Ovary (tissue), 9 donors: ENCODE measurements around the gene TMCO6. TPM values are rescaled to one million over a fixed set of nuclear protein-coding genes. Genes with fewer than 3 reads are reported as not detected.

ENCODE experiments used
- DNase-seq, 5 donors: peaks; one replicate each; pipeline ENCODE4 v3.0.0-alpha.2; 2019 to 2020
- H3K27ac ChIP-seq, 2 donors: fragments of 200-600 bp; one replicate each; pipeline versions ENCODE4 v1.5.1 to v1.8.0; 2019 to 2022
- H3K27me3 ChIP-seq: fragments of 200-600 bp; one replicate; pipeline ENCODE4 v1.8.0; 2022
- H3K36me3 ChIP-seq: fragments of 200-600 bp; sonication (generic); one replicate; pipeline ENCODE4 v1.5.1; 2019
- H3K4me1 ChIP-seq: one replicate; pipeline ENCODE4 v1.8.1; 2013; ENCODE audit warnings: mild to moderate bottlenecking, moderate library complexity; ENCODE audit not compliant: insufficient read depth
- H3K4me3 ChIP-seq: fragments of 200-600 bp; sonication (generic); one replicate; pipeline ENCODE4 v1.5.1; 2017
- H3K9me3 ChIP-seq, 2 donors: fragments of 200-600 bp in 1 of 2; sonication (generic) in 1 of 2; one replicate each; pipeline versions ENCODE4 v1.5.1 to v1.8.1; 2013 to 2019; ENCODE audit warnings: mild to moderate bottlenecking in 1 of 2, moderate library complexity in 1 of 2
- CTCF ChIP-seq, 3 donors: fragments of 450-650 bp in 2 of 3; fragments of 200-600 bp in 1 of 3; IDR thresholded peaks; one replicate each; pipeline versions ENCODE4 v1.5.1 to v1.8.0; 2016 to 2022; ENCODE audit warnings: antibody characterized with exemption in 3 of 3, mild to moderate bottlenecking in 1 of 3
- EP300 ChIP-seq: sonication (generic); formaldehyde crosslinking; IDR thresholded peaks from one replicate; pipeline ENCODE4 v1.6.1; 2017; ENCODE audit warnings: antibody characterized with exemption
- POLR2A ChIP-seq: fragments of 450-650 bp; IDR thresholded peaks from one replicate; pipeline ENCODE4 v1.6.1; 2017; ENCODE audit warnings: antibody characterized with exemption, mild to moderate bottlenecking, moderate library complexity
- WGBS, 3 donors: extraction: QIAGEN DNeasy Blood & Tissue Kit in 1 of 3; methylation state at CpG; one replicate each; pipeline versions ENCODE4 v1.1.5 to v1.1.7; 2013 to 2017; 5-methylcytosine and 5-hydroxymethylcytosine counted together
- intact Hi-C, 4 donors: fragments of 100-400 bp; cut with DNase I; formaldehyde crosslinking; loops; one replicate each; pipeline versions ENCODE4 v1.11.0 to v1.15.1; 2022 to 2023
- polyA plus RNA-seq, 2 donors: library from polyadenylated mRNA; stranded (reverse); fragments of 200-250 nt in 1 of 2; fragments of 350-450 nt in 1 of 2; fragmentation: Illumina TruSeq in 1 of 2; extraction: RNeasy Lipid Tissue Mini Kit (QIAGEN cat#74804) in 1 of 2; gene quantifications; one replicate each; pipeline ENCODE4 v1.2.3, GENCODE V29; 2013 to 2014
- total RNA-seq, 7 donors: library from RNA; depleted of rRNA in 2 of 7; stranded (reverse); fragments of >200 nt in 2 of 7; fragmentation: NEBNext Ultra II Directional in 3 of 7; extraction: Animal tissue kit (Norgen Biotek cat#: 25700) in 3 of 7; gene quantifications; one replicate each; pipeline versions ENCODE4 v1.1.0 to v1.2.4, GENCODE V29; 2016 to 2023
- donor health status: DM: no; HTN: no; CAD: no; lungs with moderate emphysema.
- donor health status: DM: no; HTN: no; CAD: no.
- donor health status: Bipolar disorder and iron deficiency.
- donor health status: DM: yes; HTN: yes; CAD: no.
- donor health status: DM: no; HTN: no; CAD: no.
- donor health status: DM: yes; HTN: yes; CAD: no.

The TMCO6 gene
- total and polyA plus RNA-seq, 9 donors, result 8.0 to 62.8 (median 14.9) TPM

GRCh38 chr5:140677947-140678346 is 38.7 kb downstream of the TMCO6 start:
- intact Hi-C loops, result no loop called here
- Histone ChIP-seq H3K4me1 (no peaks in the 10 kb centered on the region), H3K36me3 (no peaks in the 10 kb centered on the region), H3K27ac (no peak overlapping the region), H3K4me3 (no peak overlapping the region), H3K27me3 (no peaks in the 10 kb centered on the region), H3K9me3 (no peaks in the 10 kb centered on the region)
- DNase-seq, result no peak
- no peak for TF ChIP-seq EP300
- TF ChIP-seq POLR2A, result no peak
- TF ChIP-seq CTCF (IDR thresholded peaks at IDR 0.05), result no peak
- 88 to 97% (median 96%) methylated on average over 3 of the region's 3 CpGs for WGBS, 3 donors

- Histone ChIP-seq H3K27ac (no peak overlapping the region), H3K4me1 (no peaks in the 10 kb centered on the region), H3K36me3 (no peaks in the 10 kb centered on the region), H3K9me3 (no peaks in the 10 kb centered on the region), H3K27me3 (no peaks in the 10 kb centered on the region), H3K4me3 (no peak overlapping the region)
- WGBS, 3 donors, result 95 to 98% (median 95%) methylated on average over 7 of the region's 7 CpGs
- intact Hi-C loops, result no loop called here
- no peak for TF ChIP-seq EP300
- DNase-seq, result no peak
Measured at GRCh38 chr5:140678993-140679392, 39.7 kb downstream of the TMCO6 start.

GRCh38 chr5:140690376-140690932 is 51.2 kb downstream of the TMCO6 start:
- WGBS, 3 donors, result 40 to 51% (median 42%) methylated on average over 8 of the region's 8 CpGs
- no peaks in the 10 kb centered on the region for H3K9me3 ChIP-seq
- no peaks in the 10 kb centered on the region for H3K27me3 ChIP-seq
- H3K4me1 ChIP-seq, result peaks cover 7% of the 10 kb centered on the region
- no peak for DNase-seq
- H3K27ac ChIP-seq, result no peak overlapping the region
- TF ChIP-seq EP300 (no peak), CTCF (IDR thresholded peaks at IDR 0.05) (no peak), POLR2A (no peak)
- intact Hi-C loops, result no loop called here
- no peaks in the 10 kb centered on the region for H3K36me3 ChIP-seq
- H3K4me3 ChIP-seq, result peak overlapping the region; percentile 77

GRCh38 chr5:140690941-140691924 is 52.0 kb downstream of the TMCO6 start, which contains the start of the genes HARS1 and HARS2:
Gene HARS1, minus strand, starts transcription at chr5:140691370. Its CDS starts 66 bp downstream, at chr5:140691304.
Gene HARS2, plus strand, starts transcription at chr5:140691455. Its CDS starts 194 bp downstream, at chr5:140691649.
- no peaks in the 10 kb centered on the region for H3K9me3 ChIP-seq
- intact Hi-C loops, result no loop called here
- no peaks in the 10 kb centered on the region for H3K36me3 ChIP-seq
- 0% methylated on average over 61 of the region's 61 CpGs for WGBS, 3 donors
- peak within 1 kb of the TSS; percentile 77 for H3K4me3 ChIP-seq
- peaks cover 7% of the 10 kb centered on the region for H3K4me1 ChIP-seq
- H3K27me3 ChIP-seq, result no peaks in the 10 kb centered on the region
- TF ChIP-seq EP300 (no peak), CTCF (IDR thresholded peaks at IDR 0.05) (no peak), POLR2A (peak; percentile 37)
- DNase-seq, result peak; percentile 83 to 89 (median 83)
- peak within 1 kb of the TSS; percentile 36 to 58 for H3K27ac ChIP-seq
